GM18861 (cell line): ENCODE measurements around the gene SMPD1.
A peak's percentile ranks its signal among the peaks of the same experiment; 100 is the strongest.
"Not testable (repeated sequence)": the region's sequence is repeated elsewhere in the genome, so short reads cannot be mapped to it uniquely, and the experiment has no call there.

Experiments used
- ATAC-seq: cut with Tn5 transposase; IDR thresholded peaks from one replicate; pipeline ENCODE4 v1.9.1; 2021; ENCODE audit not compliant: unreplicated experiment

SMPD1 gene

GRCh38 chr11:6388748-6389147 is 1.5 kb upstream of the SMPD1 start:
- ATAC-seq, result no peak

- no peak for ATAC-seq
These were observed 620 bp downstream of the SMPD1 start for GRCh38 chr11:6390718-6391469.

GRCh38 chr11:6391537-6392134 is 1.4 kb downstream of the SMPD1 start:
- ATAC-seq, result no peak

GRCh38 chr11:6392251-6392650 is 2.0 kb downstream of the SMPD1 start:
- ATAC-seq, result not testable (repeated sequence)

- ATAC-seq, result no peak
These were observed 3.9 kb downstream of the SMPD1 start for GRCh38 chr11:6393989-6394670.

- ATAC-seq, result no peak
These were observed 5.3 kb downstream of the SMPD1 start for GRCh38 chr11:6395470-6396060.

- no peak for ATAC-seq
These were observed 6.9 kb downstream of the SMPD1 start for GRCh38 chr11:6397156-6397555.

GRCh38 chr11:6397636-6398035 is 7.4 kb downstream of the SMPD1 start:
- ATAC-seq, result no peak

GRCh38 chr11:6400431-6401345 is 10.4 kb downstream of the SMPD1 start:
- no peak for ATAC-seq

- no peak for ATAC-seq
These were observed 11.2 kb downstream of the SMPD1 start for GRCh38 chr11:6401464-6401863.

GRCh38 chr11:6402061-6402470 is 11.8 kb downstream of the SMPD1 start:
- ATAC-seq, result peak; percentile 37

GRCh38 chr11:6402561-6402981 is 12.3 kb downstream of the SMPD1 start:
- ATAC-seq, result peak; percentile 95

GRCh38 chr11:6403539-6403938 is 13.3 kb downstream of the SMPD1 start:
- ATAC-seq, result no peak

GRCh38 chr11:6404342-6405051 is 14.2 kb downstream of the SMPD1 start:
- ATAC-seq, result no peak

GRCh38 chr11:6405052-6405667 is 14.9 kb downstream of the SMPD1 start:
- ATAC-seq, result no peak

GRCh38 chr11:6405846-6406245 is 15.6 kb downstream of the SMPD1 start:
- ATAC-seq, result no peak

- no peak for ATAC-seq
These were observed 16.1 kb downstream of the SMPD1 start for GRCh38 chr11:6406370-6406769.

- no peak for ATAC-seq
These were observed 20.6 kb downstream of the SMPD1 start for GRCh38 chr11:6410695-6411430.

GRCh38 chr11:6411594-6412031 is 21.3 kb downstream of the SMPD1 start:
- ATAC-seq, result no peak
